Gastrocnemius medialis (tissue), 4 donors: ENCODE data around the gene TMIGD3. TPM values are rescaled to one million over a fixed set of nuclear protein-coding genes. Genes with fewer than 3 reads are reported as not detected.
A peak's percentile ranks its signal among the peaks of the same experiment; 100 is the strongest.

ENCODE experiments used
- ATAC-seq, 2 donors: fragments of 150-250 bp; one replicate each; pipeline ENCODE4 v1.9.1; 2016
- DNase-seq, 2 donors: peaks; one replicate each; pipeline ENCODE4 v3.0.0-alpha.2; 2019
- H3K27ac ChIP-seq, 4 donors: fragments of 200-600 bp; sonication (generic); 1 replicate in 1 of 4; 2 replicates in 3 of 4; pipeline ENCODE4 v1.5.1; 2016 to 2018; ENCODE audit warnings: mild to moderate bottlenecking in 2 of 4, moderate library complexity in 1 of 4
- H3K27me3 ChIP-seq, 3 donors: fragments of 200-600 bp; sonication (generic) in 2 of 3; 1 replicate in 1 of 3; 2 replicates in 2 of 3; pipeline versions ENCODE4 v1.5.1 to v1.6.0; 2016 to 2019; ENCODE audit warnings: mild to moderate bottlenecking in 1 of 3, moderate library complexity in 1 of 3
- H3K36me3 ChIP-seq, 2 donors: fragments of 200-600 bp; sonication (generic) in 1 of 2; one replicate each; pipeline ENCODE4 v1.5.1; 2017 to 2018
- H3K4me1 ChIP-seq, 2 donors: fragments of 200-600 bp; sonication (generic) in 1 of 2; one replicate each; pipeline ENCODE4 v1.5.1; 2016 to 2017; ENCODE audit warnings: mild to moderate bottlenecking in 2 of 2
- H3K4me3 ChIP-seq, 4 donors: fragments of 200-600 bp; sonication (generic) in 3 of 4; 1 replicate in 1 of 4; 2 replicates in 3 of 4; pipeline ENCODE4 v1.5.1; 2016 to 2019; ENCODE audit warnings: mild to moderate bottlenecking in 2 of 4
- H3K9me3 ChIP-seq, 3 donors: fragments of 200-600 bp; sonication (generic) in 2 of 3; 1 replicate in 1 of 3; 2 replicates in 2 of 3; pipeline ENCODE4 v1.5.1; 2016 to 2019
- CTCF ChIP-seq, 5 experiments: fragments of 450-650 bp in 3 of 5; fragments of 200-600 bp in 2 of 5; sonication (generic) in 2 of 5; IDR thresholded peaks in 4 of 5; conservative IDR thresholded peaks in 1 of 5; 1 replicate in 4 of 5; 2 replicates in 1 of 5; pipeline ENCODE4 v1.5.1; 2016 to 2019; ENCODE audit warnings: antibody characterized with exemption in 5 of 5, mild to moderate bottlenecking in 3 of 5, moderate library complexity in 3 of 5
- POLR2A ChIP-seq, 2 donors: fragments of 450-650 bp; IDR thresholded peaks; one replicate each; pipeline ENCODE4 v1.6.1; 2017; ENCODE audit warnings: antibody characterized with exemption in 2 of 2, mild to moderate bottlenecking in 2 of 2, moderate library complexity in 2 of 2
- in situ Hi-C, 4 donors: fragments of 200-750 bp; cut with MboI; loops; one replicate each; pipeline versions ENCODE4 v1.15.0 to v1.8.0; 2017; ENCODE audit warnings: low sequenced_read_pairs in 4 of 4
- intact Hi-C: fragments of 100-400 bp; cut with DNase I; formaldehyde crosslinking; loops from one replicate; pipeline ENCODE4 v1.15.1; 2023; ENCODE audit warnings: low total_unique reads
- total RNA-seq, 4 donors: library from RNA; depleted of rRNA; stranded (reverse); fragments of >200 nt; gene quantifications; one replicate each; pipeline versions ENCODE4 v1.1.0 to v1.2.3, GENCODE V29; 2016

The TMIGD3 gene
- total RNA-seq, 4 donors from 2014 or later = 0.51 to 0.67 (median 0.55) TPM; not detected in 1

GRCh38 chr1:111476214-111476613 is 27.2 kb downstream of the TMIGD3 start:
- DNase-seq (no peak), ATAC-seq (no peak)
- no peak for TF ChIP-seq CTCF (IDR thresholded peaks at IDR 0.05 in 4 of 5, conservative IDR thresholded peaks at IDR 0.05 in 1 of 5)
- no peak for TF ChIP-seq POLR2A (IDR thresholded peaks at IDR 0.05)
- H3K9me3 ChIP-seq = no peaks in the 10 kb centered on the region
- in situ Hi-C loops (no loop called here), intact Hi-C loops (no loop called here)
- H3K27ac ChIP-seq = peak overlapping the region in 1 of 4 donors; percentile 6
- no peaks in the 10 kb centered on the region for H3K27me3 ChIP-seq
- no peak overlapping the region for H3K4me3 ChIP-seq
- peaks cover 0 to 37% of the 10 kb centered on the region in 2 donors for H3K36me3 ChIP-seq
- H3K4me1 ChIP-seq = peaks cover 0 to 5% of the 10 kb centered on the region in 2 donors

- H3K27me3 ChIP-seq = no peaks in the 10 kb centered on the region
- H3K9me3 ChIP-seq = no peaks in the 10 kb centered on the region
- H3K4me3 ChIP-seq = no peak overlapping the region
- peak overlapping the region in 1 of 4 donors; percentile 6 for H3K27ac ChIP-seq
- H3K36me3 ChIP-seq = peaks cover 0 to 43% of the 10 kb centered on the region in 2 donors
- DNase-seq (no peak), ATAC-seq (no peak)
- TF ChIP-seq CTCF (IDR thresholded peaks at IDR 0.05 in 4 of 5, conservative IDR thresholded peaks at IDR 0.05 in 1 of 5) (no peak), POLR2A (IDR thresholded peaks at IDR 0.05) (no peak)
- in situ Hi-C loops = no loop called here
- peaks cover 0 to 4% of the 10 kb centered on the region in 2 donors for H3K4me1 ChIP-seq
- intact Hi-C loops = no loop called here
Measured at GRCh38 chr1:111475701-111476100, 27.7 kb downstream of the TMIGD3 start.

- intact Hi-C loops (no loop called here), in situ Hi-C loops (no loop called here)
- TF ChIP-seq POLR2A (IDR thresholded peaks at IDR 0.05) (no peak), CTCF (IDR thresholded peaks at IDR 0.05 in 4 of 5, conservative IDR thresholded peaks at IDR 0.05 in 1 of 5) (no peak)
- Histone ChIP-seq H3K4me3 (peak overlapping the region in 2 of 4 donors; percentile 15 to 30), H3K4me1 (peaks cover 0 to 4% of the 10 kb centered on the region in 2 donors), H3K36me3 (peaks cover 0 to 54% of the 10 kb centered on the region in 2 donors), H3K27ac (peak overlapping the region; percentile 3 to 60 (median 46)), H3K27me3 (no peaks in the 10 kb centered on the region), H3K9me3 (no peaks in the 10 kb centered on the region)
- no peak for ATAC-seq
- DNase-seq = no peak
Measured at GRCh38 chr1:111474521-111474920, 28.9 kb downstream of the TMIGD3 start.

GRCh38 chr1:111474106-111474505 is 29.3 kb downstream of the TMIGD3 start:
- TF ChIP-seq CTCF (IDR thresholded peaks at IDR 0.05 in 4 of 5, conservative IDR thresholded peaks at IDR 0.05 in 1 of 5) (no peak), POLR2A (IDR thresholded peaks at IDR 0.05) (no peak)
- DNase-seq = no peak
- Histone ChIP-seq H3K36me3 (peaks cover 0 to 59% of the 10 kb centered on the region in 2 donors), H3K4me1 (peaks cover 0 to 4% of the 10 kb centered on the region in 2 donors), H3K4me3 (peak overlapping the region in 3 of 4 donors; percentile 7 to 30 (median 15)), H3K27ac (peak overlapping the region; percentile 3 to 60 (median 46)), H3K27me3 (no peaks in the 10 kb centered on the region), H3K9me3 (no peaks in the 10 kb centered on the region)
- intact Hi-C loops = no loop called here
- in situ Hi-C loops = no loop called here
- ATAC-seq = no peak

- DNase-seq (no peak), ATAC-seq (no peak)
- Histone ChIP-seq H3K4me1 (peaks cover 0 to 4% of the 10 kb centered on the region in 2 donors), H3K27ac (no peak overlapping the region), H3K36me3 (peaks cover 0 to 71% of the 10 kb centered on the region in 2 donors), H3K9me3 (no peaks in the 10 kb centered on the region), H3K27me3 (no peaks in the 10 kb centered on the region), H3K4me3 (no peak overlapping the region)
- intact Hi-C loops = no loop called here
- in situ Hi-C loops = no loop called here
- TF ChIP-seq CTCF (IDR thresholded peaks at IDR 0.05 in 4 of 5, conservative IDR thresholded peaks at IDR 0.05 in 1 of 5) (no peak), POLR2A (IDR thresholded peaks at IDR 0.05) (no peak)
Measured at GRCh38 chr1:111471538-111471937, 31.9 kb downstream of the TMIGD3 start.
